HG02623 (cell line): Measurements from ENCODE around the gene COBL.

Experiments used
- ATAC-seq: cut with Tn5 transposase; IDR thresholded peaks from one replicate; pipeline ENCODE4 v1.9.1; 2021; ENCODE audit warnings: moderate library complexity; ENCODE audit not compliant: unreplicated experiment

Gene COBL

GRCh38 chr7:50977421-50977820 is 339.2 kb downstream of the COBL start:
- ATAC-seq = no peak

- no peak for ATAC-seq
Measured at GRCh38 chr7:50976064-50976463, 340.5 kb downstream of the COBL start.

- no peak for ATAC-seq
Measured at GRCh38 chr7:50974240-50974639, 342.4 kb downstream of the COBL start.

GRCh38 chr7:50973814-50974213 is 342.8 kb downstream of the COBL start:
- ATAC-seq = no peak

GRCh38 chr7:50970092-50970491 is 346.5 kb downstream of the COBL start:
- ATAC-seq = no peak
